SK-N-SH treated with all-trans-retinoic acid at 6 μM for 48 hours (cell line): ENCODE results near the gene PFKFB2.

Source experiments
- ATAC-seq: fragments of 200-7000 bp; cut with Tn5 transposase; 3 replicates; pipeline ENCODE4 v1.9.1; 2020; ENCODE audit warnings: mild to moderate bottlenecking, moderate library complexity
- ARNTL ChIP-seq: fragments of 450-650 bp; formaldehyde crosslinking; IDR thresholded peaks from 2 replicates; pipeline ENCODE4 v1.5.0; 2020; ENCODE audit warnings: low read depth, mild to moderate bottlenecking, moderate library complexity, borderline replicate concordance
- BACH2 ChIP-seq: fragments of 250-450 bp; sonication (Bioruptor Pico); IDR thresholded peaks from 2 replicates; pipeline ENCODE4 v1.9.0; 2021; ENCODE audit warnings: mild to moderate bottlenecking, borderline replicate concordance
- CSDC2 ChIP-seq: fragments of 250-450 bp; sonication (Bioruptor Pico); IDR thresholded peaks from 2 replicates; pipeline ENCODE4 v1.5.0; 2020; ENCODE audit warnings: mild to moderate bottlenecking, moderate library complexity
- ISL1 ChIP-seq: fragments of 250-450 bp; sonication (Bioruptor Pico); IDR thresholded peaks from 2 replicates; pipeline ENCODE4 v2.1.2; 2022; ENCODE audit warnings: mild to moderate bottlenecking, moderate library complexity
- OSR1 ChIP-seq: fragments of 250-450 bp; sonication (Bioruptor Pico); IDR thresholded peaks from 2 replicates; pipeline ENCODE4 v1.8.0; 2022; ENCODE audit warnings: moderate library complexity, mild to moderate bottlenecking, inconsistent platforms
- PATZ1 ChIP-seq: fragments of 250-450 bp; sonication (Bioruptor Pico); IDR thresholded peaks from 2 replicates; pipeline ENCODE4 v1.8.0; 2020; ENCODE audit warnings: mild to moderate bottlenecking, moderate library complexity, borderline replicate concordance
- PPARA ChIP-seq: fragments of 250-450 bp; sonication (Bioruptor Pico); IDR thresholded peaks from 2 replicates; pipeline ENCODE4 v1.5.0; 2020; ENCODE audit warnings: mild to moderate bottlenecking, borderline replicate concordance
- RARB ChIP-seq: fragments of 250-450 bp; sonication (Bioruptor Pico); IDR thresholded peaks from 2 replicates; pipeline ENCODE4 v1.8.0; 2021; ENCODE audit warnings: mild to moderate bottlenecking, moderate library complexity
- SNAI2 ChIP-seq: fragments of 250-450 bp; sonication (Bioruptor Pico); IDR thresholded peaks from 2 replicates; pipeline ENCODE4 v1.5.0; 2020; ENCODE audit warnings: mild to moderate bottlenecking, moderate library complexity
- TCF4 ChIP-seq: fragments of 250-450 bp; sonication (Bioruptor Pico); IDR thresholded peaks from 2 replicates; pipeline ENCODE4 v1.8.0; 2021; ENCODE audit warnings: mild to moderate bottlenecking, moderate library complexity, borderline replicate concordance
- TOX ChIP-seq: fragments of 250-450 bp; sonication (Bioruptor Pico); IDR thresholded peaks from 2 replicates; pipeline ENCODE4 v1.8.0; 2021; ENCODE audit warnings: mild to moderate bottlenecking, moderate library complexity, borderline replicate concordance
- ZFP30 ChIP-seq: fragments of 450-650 bp; formaldehyde crosslinking; IDR thresholded peaks from 2 replicates; pipeline ENCODE4 v1.5.0; 2022; ENCODE audit warnings: mild to moderate bottlenecking, moderate library complexity
- ZNF565 ChIP-seq: fragments of 450-650 bp; formaldehyde crosslinking; conservative IDR thresholded peaks from 2 replicates; pipeline ENCODE4 v1.5.0; 2020; ENCODE audit warnings: low read depth, mild to moderate bottlenecking, moderate library complexity
- ZNF70 ChIP-seq: fragments of 450-650 bp; formaldehyde crosslinking; IDR thresholded peaks from 2 replicates; pipeline ENCODE4 v1.5.0; 2020; ENCODE audit warnings: mild to moderate bottlenecking, moderate library complexity
- TF ChIP-seq, protein P1 (sequence below): fragments of 250-450 bp; sonication (Bioruptor Pico); IDR thresholded peaks from 2 replicates; pipeline ENCODE4 v1.5.0; 2020; ENCODE audit warnings: mild to moderate bottlenecking, moderate library complexity
- TF ChIP-seq, protein P2 (sequence below): fragments of 250-450 bp; sonication (Bioruptor Pico); IDR thresholded peaks from 2 replicates; pipeline ENCODE4 v1.5.1; 2020; ENCODE audit warnings: low read depth, mild to moderate bottlenecking, moderate library complexity
- TF ChIP-seq, protein P3 (sequence below): fragments of 250-450 bp; sonication (Bioruptor Pico); IDR thresholded peaks from 2 replicates; pipeline ENCODE4 v1.5.1; 2021; ENCODE audit warnings: mild to moderate bottlenecking, moderate library complexity

PFKFB2 gene

DNA sequence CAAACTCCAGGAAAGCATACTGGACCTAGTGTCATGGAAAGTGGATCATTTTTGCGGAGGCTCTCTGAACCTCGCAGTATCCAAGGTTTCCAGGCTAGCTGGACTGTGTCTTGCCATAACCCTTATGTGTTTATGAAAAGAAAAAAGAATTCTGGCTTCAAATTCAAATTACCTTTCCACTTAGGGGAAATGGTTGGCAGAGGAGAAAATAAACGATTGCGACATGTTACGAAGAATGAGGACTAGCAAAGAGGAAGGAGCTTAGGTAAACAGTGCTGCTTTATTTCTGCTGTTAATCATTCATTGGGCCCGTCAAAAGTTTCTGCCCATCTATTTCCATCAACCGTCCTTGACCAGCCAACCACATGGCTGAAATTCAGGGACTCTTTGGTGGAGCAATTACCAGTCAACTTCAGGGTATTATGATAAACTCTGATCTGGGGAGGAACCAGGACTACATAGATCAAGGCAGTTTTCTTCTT lies 50.9 kb downstream of the PFKFB2 start, which contains the start of gene C4BPA:
Gene C4BPA (plus strand): TSS at position 342 of the 482 bp plus-strand sequence. CDS start 8,793 bp downstream, outside the sequence.
- no peak for ATAC-seq
- TF ChIP-seq ARNTL (CRISPR knock-in tag) (no peak), BACH2 (CRISPR knock-in tag) (no peak), ZNF565 (CRISPR knock-in tag) (no peak), ZFP30 (CRISPR knock-in tag) (no peak), OSR1 (CRISPR knock-in tag) (no peak), TCF4 (CRISPR knock-in tag) (no peak)
- TF ChIP-seq, protein P1, sequence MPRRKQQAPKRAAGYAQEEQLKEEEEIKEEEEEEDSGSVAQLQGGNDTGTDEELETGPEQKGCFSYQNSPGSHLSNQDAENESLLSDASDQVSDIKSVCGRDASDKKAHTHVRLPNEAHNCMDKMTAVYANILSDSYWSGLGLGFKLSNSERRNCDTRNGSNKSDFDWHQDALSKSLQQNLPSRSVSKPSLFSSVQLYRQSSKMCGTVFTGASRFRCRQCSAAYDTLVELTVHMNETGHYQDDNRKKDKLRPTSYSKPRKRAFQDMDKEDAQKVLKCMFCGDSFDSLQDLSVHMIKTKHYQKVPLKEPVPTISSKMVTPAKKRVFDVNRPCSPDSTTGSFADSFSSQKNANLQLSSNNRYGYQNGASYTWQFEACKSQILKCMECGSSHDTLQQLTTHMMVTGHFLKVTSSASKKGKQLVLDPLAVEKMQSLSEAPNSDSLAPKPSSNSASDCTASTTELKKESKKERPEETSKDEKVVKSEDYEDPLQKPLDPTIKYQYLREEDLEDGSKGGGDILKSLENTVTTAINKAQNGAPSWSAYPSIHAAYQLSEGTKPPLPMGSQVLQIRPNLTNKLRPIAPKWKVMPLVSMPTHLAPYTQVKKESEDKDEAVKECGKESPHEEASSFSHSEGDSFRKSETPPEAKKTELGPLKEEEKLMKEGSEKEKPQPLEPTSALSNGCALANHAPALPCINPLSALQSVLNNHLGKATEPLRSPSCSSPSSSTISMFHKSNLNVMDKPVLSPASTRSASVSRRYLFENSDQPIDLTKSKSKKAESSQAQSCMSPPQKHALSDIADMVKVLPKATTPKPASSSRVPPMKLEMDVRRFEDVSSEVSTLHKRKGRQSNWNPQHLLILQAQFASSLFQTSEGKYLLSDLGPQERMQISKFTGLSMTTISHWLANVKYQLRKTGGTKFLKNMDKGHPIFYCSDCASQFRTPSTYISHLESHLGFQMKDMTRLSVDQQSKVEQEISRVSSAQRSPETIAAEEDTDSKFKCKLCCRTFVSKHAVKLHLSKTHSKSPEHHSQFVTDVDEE, result no peak

- ATAC-seq, result no peak
- no peak for TF ChIP-seq ZFP30 (CRISPR knock-in tag)
- TF ChIP-seq PATZ1, result no peak
- TF ChIP-seq BACH2 (CRISPR knock-in tag), result no peak
- TF ChIP-seq RARB (CRISPR knock-in tag), result no peak
- TF ChIP-seq, protein P1, result no peak
- TF ChIP-seq, protein P2, sequence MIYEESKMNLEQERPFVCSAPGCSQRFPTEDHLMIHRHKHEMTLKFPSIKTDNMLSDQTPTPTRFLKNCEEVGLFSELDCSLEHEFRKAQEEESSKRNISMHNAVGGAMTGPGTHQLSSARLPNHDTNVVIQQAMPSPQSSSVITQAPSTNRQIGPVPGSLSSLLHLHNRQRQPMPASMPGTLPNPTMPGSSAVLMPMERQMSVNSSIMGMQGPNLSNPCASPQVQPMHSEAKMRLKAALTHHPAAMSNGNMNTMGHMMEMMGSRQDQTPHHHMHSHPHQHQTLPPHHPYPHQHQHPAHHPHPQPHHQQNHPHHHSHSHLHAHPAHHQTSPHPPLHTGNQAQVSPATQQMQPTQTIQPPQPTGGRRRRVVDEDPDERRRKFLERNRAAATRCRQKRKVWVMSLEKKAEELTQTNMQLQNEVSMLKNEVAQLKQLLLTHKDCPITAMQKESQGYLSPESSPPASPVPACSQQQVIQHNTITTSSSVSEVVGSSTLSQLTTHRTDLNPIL (CRISPR knock-in tag), result no peak
- TF ChIP-seq ZNF70 (CRISPR knock-in tag), result no peak
- TF ChIP-seq, protein P3, sequence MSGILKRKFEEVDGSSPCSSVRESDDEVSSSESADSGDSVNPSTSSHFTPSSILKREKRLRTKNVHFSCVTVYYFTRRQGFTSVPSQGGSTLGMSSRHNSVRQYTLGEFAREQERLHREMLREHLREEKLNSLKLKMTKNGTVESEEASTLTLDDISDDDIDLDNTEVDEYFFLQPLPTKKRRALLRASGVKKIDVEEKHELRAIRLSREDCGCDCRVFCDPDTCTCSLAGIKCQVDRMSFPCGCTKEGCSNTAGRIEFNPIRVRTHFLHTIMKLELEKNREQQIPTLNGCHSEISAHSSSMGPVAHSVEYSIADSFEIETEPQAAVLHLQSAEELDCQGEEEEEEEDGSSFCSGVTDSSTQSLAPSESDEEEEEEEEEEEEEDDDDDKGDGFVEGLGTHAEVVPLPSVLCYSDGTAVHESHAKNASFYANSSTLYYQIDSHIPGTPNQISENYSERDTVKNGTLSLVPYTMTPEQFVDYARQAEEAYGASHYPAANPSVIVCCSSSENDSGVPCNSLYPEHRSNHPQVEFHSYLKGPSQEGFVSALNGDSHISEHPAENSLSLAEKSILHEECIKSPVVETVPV (CRISPR knock-in tag), result no peak
- no peak for TF ChIP-seq CSDC2 (CRISPR knock-in tag)
- TF ChIP-seq OSR1 (CRISPR knock-in tag), result no peak
- TF ChIP-seq PPARA (CRISPR knock-in tag), result no peak
- TF ChIP-seq ISL1 (CRISPR knock-in tag), result no peak
- TF ChIP-seq SNAI2 (CRISPR knock-in tag), result no peak
- no peak for TF ChIP-seq TOX
These were observed 55.9 kb downstream of the PFKFB2 start for GRCh38 chr1:207109004-207109403.

- no peak for ATAC-seq
- no peak for TF ChIP-seq PATZ1
These were observed 59.7 kb downstream of the PFKFB2 start for GRCh38 chr1:207112616-207113296.
